HepG2 (cell line): ENCODE measurements around the gene TMEM145. TPM values are rescaled to one million over a fixed set of nuclear protein-coding genes. Genes with fewer than 3 reads are reported as not detected.

Experiments
- AKNA ChIP-seq: sonication (generic); formaldehyde crosslinking; IDR thresholded peaks from 2 replicates; pipeline ENCODE4 v1.4.0; 2020; ENCODE audit warnings: missing genetic modification reagents, borderline replicate concordance
- GMEB2 ChIP-seq: IDR thresholded peaks from 2 replicates; pipeline ENCODE4 v1.6.1; 2016; ENCODE audit warnings: missing biosample characterization, missing genetic modification reagents, low read depth
- GPN1 ChIP-seq: sonication (generic); formaldehyde crosslinking; IDR thresholded peaks from 2 replicates; pipeline ENCODE4 v1.5.1; 2020; ENCODE audit warnings: missing genetic modification reagents, borderline replicate concordance
- HOXA5 ChIP-seq: sonication (generic); formaldehyde crosslinking; IDR thresholded peaks from 2 replicates; pipeline ENCODE4 v1.4.0; 2020; ENCODE audit warnings: missing genetic modification reagents
- KDM3A ChIP-seq: IDR thresholded peaks from 2 replicates; pipeline ENCODE4 v1.6.1; 2018; ENCODE audit warnings: low read depth, missing compliant biosample characterization
- MXD4 ChIP-seq: IDR thresholded peaks from 2 replicates; pipeline ENCODE4 v1.6.1; 2016; ENCODE audit warnings: mild to moderate bottlenecking, missing biosample characterization, missing genetic modification reagents
- SALL2 ChIP-seq: sonication (generic); formaldehyde crosslinking; IDR thresholded peaks from 2 replicates; pipeline ENCODE4 v1.8.1; 2023; ENCODE audit warnings: mild to moderate bottlenecking, missing genetic modification reagents, inconsistent platforms
- SAP130 ChIP-seq: IDR thresholded peaks from 2 replicates; pipeline ENCODE4 v1.6.1; 2016; ENCODE audit warnings: low read depth
- SMYD3 ChIP-seq: sonication (generic); formaldehyde crosslinking; IDR thresholded peaks from 2 replicates; pipeline ENCODE4 v1.8.1; 2023; ENCODE audit warnings: mild to moderate bottlenecking, missing genetic modification reagents
- SRSF1 ChIP-seq: fragments of 200-400 bp; formaldehyde crosslinking; optimal IDR thresholded peaks from 2 replicates; pipeline ENCODE3; 2017; ENCODE audit warnings: mild to moderate bottlenecking, low read depth, low read length, moderate library complexity
- TBL1XR1 ChIP-seq: fragments of 150-350 bp; IDR thresholded peaks from 2 replicates; pipeline ENCODE4 v1.6.1; 2014; ENCODE audit warnings: borderline replicate concordance, low read length; ENCODE audit not compliant: partially characterized antibody
- TSC22D2 ChIP-seq: sonication (generic); formaldehyde crosslinking; IDR thresholded peaks from 2 replicates; pipeline ENCODE4 v1.5.1; 2020; ENCODE audit warnings: missing genetic modification reagents, mild to moderate bottlenecking, borderline replicate concordance
- UBTF ChIP-seq: sonication (generic); formaldehyde crosslinking; IDR thresholded peaks from 2 replicates; pipeline ENCODE4 v1.4.0; 2020; ENCODE audit warnings: mild to moderate bottlenecking, missing genetic modification reagents
- ZBTB38 ChIP-seq: sonication (generic); formaldehyde crosslinking; IDR thresholded peaks from 2 replicates; pipeline ENCODE4 v1.5.1; 2020; ENCODE audit warnings: mild to moderate bottlenecking, missing genetic modification reagents
- ZNF205 ChIP-seq: IDR thresholded peaks from 2 replicates; pipeline ENCODE4 v1.6.1; 2018; ENCODE audit warnings: missing biosample characterization, missing genetic modification reagents
- ZNF530 ChIP-seq: sonication (generic); formaldehyde crosslinking; IDR thresholded peaks from 2 replicates; pipeline ENCODE4 v1.5.0; 2020; ENCODE audit warnings: low read depth, mild to moderate bottlenecking, missing genetic modification reagents
- ZNF547 ChIP-seq: sonication (generic); formaldehyde crosslinking; IDR thresholded peaks from 2 replicates; pipeline ENCODE4 v1.5.1; 2020; ENCODE audit warnings: mild to moderate bottlenecking, missing genetic modification reagents
- ZNF75D ChIP-seq: sonication (generic); formaldehyde crosslinking; IDR thresholded peaks from 2 replicates; pipeline ENCODE4 v1.8.1; 2023; ENCODE audit warnings: missing genetic modification reagents, mild to moderate bottlenecking, borderline replicate concordance
- ZSCAN25 ChIP-seq: sonication (generic); formaldehyde crosslinking; IDR thresholded peaks from 2 replicates; pipeline ENCODE4 v1.8.0; 2022; ENCODE audit warnings: mild to moderate bottlenecking, missing genetic modification reagents
- polyA plus RNA-seq, 8 experiments: library from polyadenylated mRNA; depleted of rRNA in 3 of 8; stranded (reverse) in 7 of 8; unstranded in 1 of 8; fragments of >200 nt; fragmentation: Illumina TruSeq in 4 of 8; extraction: Trizol in 4 of 8; gene quantifications; 2 replicates each; pipeline versions ENCODE4 v1.2.1 to v1.2.3, GENCODE V29; 2011 to 2016; ENCODE audit warnings: low read depth in 4 of 8, missing spikeins in 1 of 8, mixed read lengths in 1 of 8; ENCODE audit not compliant: insufficient read depth in 1 of 8
- total RNA-seq, 5 experiments: library from RNA; depleted of rRNA; stranded (reverse); fragments of >200 nt; fragmentation: Illumina TruSeq; extraction: Trizol; gene quantifications; 2 replicates each; pipeline ENCODE4 v1.2.3, GENCODE V29; 2016; ENCODE audit warnings: low read depth in 1 of 5
- TF ChIP-seq, protein P1 (sequence below): sonication (generic); formaldehyde crosslinking; IDR thresholded peaks from 2 replicates; pipeline ENCODE4 v1.5.0; 2020; ENCODE audit warnings: mild to moderate bottlenecking, missing genetic modification reagents, moderate library complexity

TMEM145 gene
- total and polyA plus RNA-seq, 2 of the 13 experiments (the other 11 are each of a cell fraction or from before 2014, with no cell fraction given): 0.07 to 5.1 TPM

GRCh38 chr19:42268142-42268703 is 44.9 kb upstream of the TMEM145 start (continued):
- TF ChIP-seq UBTF (no peak), TSC22D2 (CRISPR knock-in tag) (no peak), TBL1XR1 (peak; percentile 3), ZBTB38 (CRISPR knock-in tag) (no peak), ZSCAN25 (peak; percentile 54; the same call in 1 of the 2 replicates), AKNA (CRISPR knock-in tag) (no peak), SRSF1 (peak; percentile 29), SMYD3 (CRISPR knock-in tag) (no peak), ZNF530 (CRISPR knock-in tag) (no peak), ZNF205 (CRISPR knock-in tag) (0 out of 2 replicates have a peak, but pooled peaks have one; percentile 16), ZNF547 (CRISPR knock-in tag) (peak; percentile 65; the same call in 1 of the 2 replicates), ZNF75D (CRISPR knock-in tag) (no peak), SAP130 (CRISPR knock-in tag) (peak; percentile 83), GPN1 (no peak), SALL2 (CRISPR knock-in tag) (no peak; the same call in 1 of the 2 replicates), KDM3A (0 out of 2 replicates have a peak, but pooled peaks have one; percentile 16), MXD4 (CRISPR knock-in tag) (peak; percentile 45; the same call in 1 of the 2 replicates), HOXA5 (CRISPR knock-in tag) (peak; percentile 68), GMEB2 (CRISPR knock-in tag) (no peak)
- TF ChIP-seq, protein P1, sequence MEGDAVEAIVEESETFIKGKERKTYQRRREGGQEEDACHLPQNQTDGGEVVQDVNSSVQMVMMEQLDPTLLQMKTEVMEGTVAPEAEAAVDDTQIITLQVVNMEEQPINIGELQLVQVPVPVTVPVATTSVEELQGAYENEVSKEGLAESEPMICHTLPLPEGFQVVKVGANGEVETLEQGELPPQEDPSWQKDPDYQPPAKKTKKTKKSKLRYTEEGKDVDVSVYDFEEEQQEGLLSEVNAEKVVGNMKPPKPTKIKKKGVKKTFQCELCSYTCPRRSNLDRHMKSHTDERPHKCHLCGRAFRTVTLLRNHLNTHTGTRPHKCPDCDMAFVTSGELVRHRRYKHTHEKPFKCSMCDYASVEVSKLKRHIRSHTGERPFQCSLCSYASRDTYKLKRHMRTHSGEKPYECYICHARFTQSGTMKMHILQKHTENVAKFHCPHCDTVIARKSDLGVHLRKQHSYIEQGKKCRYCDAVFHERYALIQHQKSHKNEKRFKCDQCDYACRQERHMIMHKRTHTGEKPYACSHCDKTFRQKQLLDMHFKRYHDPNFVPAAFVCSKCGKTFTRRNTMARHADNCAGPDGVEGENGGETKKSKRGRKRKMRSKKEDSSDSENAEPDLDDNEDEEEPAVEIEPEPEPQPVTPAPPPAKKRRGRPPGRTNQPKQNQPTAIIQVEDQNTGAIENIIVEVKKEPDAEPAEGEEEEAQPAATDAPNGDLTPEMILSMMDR (CRISPR knock-in tag): no peak
